NB4 (cell line): ENCODE measurements around the gene MYO7A.

Experiments used
- DNase-seq: peaks from one replicate; pipeline ENCODE4 v3.0.0; 2010; ENCODE audit warnings: low read depth
- H3K4me3 ChIP-seq: one replicate; pipeline ENCODE4 v1.5.1; 2011; ENCODE audit warnings: mild to moderate bottlenecking, low read depth, low read length, moderate library complexity
- CTCF ChIP-seq: IDR thresholded peaks from one replicate; pipeline ENCODE4 v1.5.1; 2012; ENCODE audit warnings: low read depth, low read length
- MYC ChIP-seq: IDR thresholded peaks from 2 replicates; pipeline ENCODE4 v1.6.1; 2011; ENCODE audit warnings: low read depth, low read length
- POLR2A ChIP-seq: IDR thresholded peaks from 2 replicates; pipeline ENCODE4 v1.6.1; 2011; ENCODE audit warnings: mild to moderate bottlenecking; ENCODE audit not compliant: insufficient read length; ENCODE audit errors: extremely low read depth
- TF ChIP-seq, protein P1 (sequence below): IDR thresholded peaks from 2 replicates; pipeline ENCODE4 v1.6.1; 2011; ENCODE audit warnings: low read depth, low read length

Gene MYO7A

GRCh38 chr11:77127920-77128691 lies at the start of gene MYO7A:
MYO7A (plus strand) TSS chr11:77128246; CDS start chr11:77130635, 2,389 bp downstream.
- H3K4me3 ChIP-seq = no peak within 1 kb of the TSS
- DNase-seq = no peak
- no peak for TF ChIP-seq CTCF
- no peak for TF ChIP-seq POLR2A
- TF ChIP-seq, protein P1, sequence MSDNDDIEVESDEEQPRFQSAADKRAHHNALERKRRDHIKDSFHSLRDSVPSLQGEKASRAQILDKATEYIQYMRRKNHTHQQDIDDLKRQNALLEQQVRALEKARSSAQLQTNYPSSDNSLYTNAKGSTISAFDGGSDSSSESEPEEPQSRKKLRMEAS = no peak
- no peak for TF ChIP-seq MYC

GRCh38 chr11:77079666-77080065 lies 48.4 kb upstream of the MYO7A start:
- TF ChIP-seq POLR2A (no peak), CTCF (no peak), MYC (no peak)
- TF ChIP-seq, protein P1 = no peak
- no peak for DNase-seq
- no peak overlapping the region for H3K4me3 ChIP-seq

- no peak for DNase-seq
- no peak for TF ChIP-seq POLR2A
- TF ChIP-seq, protein P1 = no peak
- TF ChIP-seq MYC = no peak
- TF ChIP-seq CTCF = no peak
- H3K4me3 ChIP-seq = no peak overlapping the region
Measured at GRCh38 chr11:77080643-77081210, 47.3 kb upstream of the MYO7A start.

DNA sequence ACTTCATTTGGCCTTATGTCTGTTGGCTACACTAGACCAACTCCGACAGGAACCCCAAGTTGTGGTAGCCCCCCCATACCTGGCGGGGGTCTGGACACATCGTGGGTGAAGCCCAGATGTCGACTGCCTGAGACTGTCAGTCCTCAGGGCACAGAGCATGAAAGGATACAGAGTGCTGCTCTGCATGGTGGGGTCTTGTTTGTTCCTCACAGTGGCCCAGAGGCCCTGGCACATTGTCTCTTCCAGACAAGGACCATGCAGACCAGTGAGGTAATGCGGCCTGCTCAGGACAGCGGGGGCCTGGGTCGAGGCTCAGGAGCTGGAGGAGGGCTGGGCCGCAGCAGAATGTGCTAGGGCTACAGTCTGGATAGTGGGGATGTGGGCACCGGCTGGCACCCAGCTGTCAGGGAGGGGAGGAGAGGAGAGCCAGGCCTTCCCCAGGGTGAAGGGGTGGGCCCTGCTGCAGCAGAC lies 46.6 kb upstream of the MYO7A start:
- no peak for TF ChIP-seq MYC
- TF ChIP-seq, protein P1 = no peak
- no peak for TF ChIP-seq CTCF
- no peak for TF ChIP-seq POLR2A
- no peak overlapping the region for H3K4me3 ChIP-seq
- DNase-seq = no peak

DNA sequence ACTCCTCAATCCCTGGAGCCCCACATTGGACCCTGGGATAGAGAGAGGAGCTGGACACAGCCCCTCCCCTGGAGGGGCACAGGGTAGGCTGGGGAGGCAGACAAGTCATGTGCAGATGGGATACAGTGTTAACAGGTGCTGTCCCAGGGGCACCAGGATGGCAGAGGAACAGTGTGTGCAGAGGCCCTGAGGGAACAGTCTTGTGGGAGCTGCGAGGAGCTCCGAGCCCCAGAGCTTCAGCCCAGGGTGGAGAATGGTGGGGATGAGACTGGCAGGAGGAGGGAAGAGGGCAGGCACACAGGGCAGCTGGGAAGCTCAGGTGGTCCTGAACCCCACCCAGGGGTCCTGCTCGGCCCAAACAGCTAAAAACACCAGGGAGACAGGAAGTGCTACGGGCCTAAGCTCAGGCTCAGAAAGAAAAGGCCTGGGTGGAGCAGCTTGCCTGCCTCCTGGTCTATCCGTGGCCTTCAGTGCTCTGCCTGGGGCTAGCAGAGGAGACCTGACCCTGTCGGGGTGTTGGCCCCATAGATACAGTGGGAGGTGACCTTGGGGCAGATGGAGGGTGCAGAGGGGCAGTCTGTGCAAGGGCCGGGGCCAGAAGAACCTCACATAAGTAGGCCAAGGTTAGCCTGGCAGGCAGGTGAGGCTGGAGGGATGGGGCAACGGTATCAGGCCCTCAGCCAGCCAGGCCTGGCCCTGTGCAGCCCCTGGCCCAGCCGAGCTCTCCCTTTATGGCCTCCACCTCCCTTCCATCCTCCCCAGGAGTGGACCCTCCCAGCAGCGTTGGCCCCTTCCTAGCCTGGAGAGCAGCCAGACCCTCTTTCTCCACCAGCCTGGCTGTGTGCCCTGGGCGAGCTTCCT lies 45.8 kb upstream of the MYO7A start:
- H3K4me3 ChIP-seq = no peak overlapping the region
- TF ChIP-seq MYC (no peak), CTCF (no peak), POLR2A (no peak)
- TF ChIP-seq, protein P1 = no peak
- no peak for DNase-seq
